Epithelial cell of proximal tubule (primary cell): ENCODE data around the gene ATP2A1. TPM values are rescaled to one million over a fixed set of nuclear protein-coding genes. Genes with fewer than 3 reads are reported as not detected.

Experiments
- DNase-seq: peaks from one replicate; pipeline ENCODE4 v3.0.0-alpha.2; 2011; ENCODE audit warnings: low read depth
- H3K4me3 ChIP-seq: 2 replicates; pipeline ENCODE4 v1.5.1; 2011; ENCODE audit warnings: low read depth, mild to moderate bottlenecking, low read length
- total RNA-seq: library from RNA; depleted of rRNA; stranded (reverse); fragments of >200 nt; gene quantifications from 2 replicates; pipeline ENCODE4 v1.2.3, GENCODE V29; 2015
- TF ChIP-seq, protein P1 (sequence below): conservative IDR thresholded peaks from 2 replicates; pipeline ENCODE4 v1.5.1; 2012; ENCODE audit warnings: low read depth, mild to moderate bottlenecking, low read length

ATP2A1 gene
- total RNA-seq, 1 donor from 2014 or later = 0.92 TPM

DNA sequence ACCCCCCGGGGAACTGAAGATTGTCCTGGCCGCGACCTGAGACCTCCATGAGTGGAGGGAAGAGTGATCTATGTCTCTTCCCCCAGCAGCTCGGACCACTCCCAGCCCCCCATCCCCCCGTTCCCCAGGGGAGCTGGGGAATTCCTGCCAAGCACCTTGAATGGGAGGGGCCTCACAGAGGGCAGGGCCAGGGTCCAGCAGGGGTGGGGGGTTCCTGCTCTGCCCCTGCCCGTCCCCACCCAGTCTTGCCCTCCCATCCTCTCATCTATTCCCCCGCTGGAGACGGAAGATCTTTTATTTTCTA lies 41.6 kb upstream of the ATP2A1 start:
- TF ChIP-seq, protein P1, sequence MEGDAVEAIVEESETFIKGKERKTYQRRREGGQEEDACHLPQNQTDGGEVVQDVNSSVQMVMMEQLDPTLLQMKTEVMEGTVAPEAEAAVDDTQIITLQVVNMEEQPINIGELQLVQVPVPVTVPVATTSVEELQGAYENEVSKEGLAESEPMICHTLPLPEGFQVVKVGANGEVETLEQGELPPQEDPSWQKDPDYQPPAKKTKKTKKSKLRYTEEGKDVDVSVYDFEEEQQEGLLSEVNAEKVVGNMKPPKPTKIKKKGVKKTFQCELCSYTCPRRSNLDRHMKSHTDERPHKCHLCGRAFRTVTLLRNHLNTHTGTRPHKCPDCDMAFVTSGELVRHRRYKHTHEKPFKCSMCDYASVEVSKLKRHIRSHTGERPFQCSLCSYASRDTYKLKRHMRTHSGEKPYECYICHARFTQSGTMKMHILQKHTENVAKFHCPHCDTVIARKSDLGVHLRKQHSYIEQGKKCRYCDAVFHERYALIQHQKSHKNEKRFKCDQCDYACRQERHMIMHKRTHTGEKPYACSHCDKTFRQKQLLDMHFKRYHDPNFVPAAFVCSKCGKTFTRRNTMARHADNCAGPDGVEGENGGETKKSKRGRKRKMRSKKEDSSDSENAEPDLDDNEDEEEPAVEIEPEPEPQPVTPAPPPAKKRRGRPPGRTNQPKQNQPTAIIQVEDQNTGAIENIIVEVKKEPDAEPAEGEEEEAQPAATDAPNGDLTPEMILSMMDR = no peak
- no peak for DNase-seq
- no peak overlapping the region for H3K4me3 ChIP-seq

- TF ChIP-seq, protein P1 = no peak
- DNase-seq = no peak
- H3K4me3 ChIP-seq = no peak overlapping the region
Measured at GRCh38 chr16:28837672-28838557, 40.4 kb upstream of the ATP2A1 start.

GRCh38 chr16:28838558-28838918 lies 39.8 kb upstream of the ATP2A1 start:
- no peak overlapping the region for H3K4me3 ChIP-seq
- TF ChIP-seq, protein P1 = no peak
- DNase-seq = no peak

DNA sequence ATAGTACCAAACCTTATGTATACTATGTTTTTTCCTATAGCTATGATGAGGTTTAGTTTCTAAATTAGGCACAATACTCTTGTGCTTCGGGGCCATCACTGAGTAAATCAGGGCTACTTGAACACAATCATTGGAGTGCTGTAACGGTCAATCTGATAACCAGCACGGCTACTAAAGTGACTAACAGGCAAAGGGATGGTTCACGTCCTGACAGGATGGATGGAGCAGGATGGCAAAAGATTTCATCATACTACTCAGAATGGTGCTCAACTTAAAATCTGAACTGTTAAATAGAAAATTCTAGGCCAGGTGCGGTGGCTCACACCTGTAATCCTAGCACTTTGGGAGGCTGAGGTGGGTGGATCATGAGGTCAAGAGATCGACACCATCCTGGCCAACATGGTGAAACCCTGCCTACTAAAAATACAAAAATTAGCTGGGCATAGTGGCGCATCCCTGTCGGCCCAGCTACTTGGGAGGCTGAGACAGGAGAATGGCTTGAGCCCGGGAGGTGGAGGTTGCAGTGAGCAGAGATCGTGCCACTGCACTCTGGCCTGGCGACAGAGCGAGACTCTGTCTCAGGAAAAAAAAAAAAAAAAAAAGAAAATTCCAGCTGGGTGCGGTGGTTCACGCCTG lies 39.2 kb upstream of the ATP2A1 start:
- no peak for DNase-seq
- no peak overlapping the region for H3K4me3 ChIP-seq
- TF ChIP-seq, protein P1 = no peak

DNA sequence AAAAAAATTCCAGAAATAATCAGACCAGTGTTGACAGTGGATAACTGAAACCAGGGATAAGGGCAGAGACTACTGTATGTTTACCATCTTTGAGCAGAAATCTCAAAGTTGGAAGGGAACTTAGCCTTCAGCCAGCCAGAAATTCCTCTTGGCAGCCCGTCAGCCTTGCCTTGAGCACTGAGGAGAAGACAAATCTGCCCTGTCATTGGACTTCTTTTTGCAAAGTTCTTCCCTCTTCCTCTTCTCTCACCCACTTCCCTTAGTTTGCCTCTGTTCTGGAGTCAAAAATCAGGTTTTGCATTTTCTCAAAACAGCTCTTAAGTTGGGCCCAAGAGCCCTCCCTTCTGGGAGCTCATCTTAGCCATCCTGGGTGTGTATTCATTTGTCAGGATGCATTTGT lies 38.4 kb upstream of the ATP2A1 start:
- no peak for DNase-seq
- H3K4me3 ChIP-seq = no peak overlapping the region
- TF ChIP-seq, protein P1 = no peak

DNA sequence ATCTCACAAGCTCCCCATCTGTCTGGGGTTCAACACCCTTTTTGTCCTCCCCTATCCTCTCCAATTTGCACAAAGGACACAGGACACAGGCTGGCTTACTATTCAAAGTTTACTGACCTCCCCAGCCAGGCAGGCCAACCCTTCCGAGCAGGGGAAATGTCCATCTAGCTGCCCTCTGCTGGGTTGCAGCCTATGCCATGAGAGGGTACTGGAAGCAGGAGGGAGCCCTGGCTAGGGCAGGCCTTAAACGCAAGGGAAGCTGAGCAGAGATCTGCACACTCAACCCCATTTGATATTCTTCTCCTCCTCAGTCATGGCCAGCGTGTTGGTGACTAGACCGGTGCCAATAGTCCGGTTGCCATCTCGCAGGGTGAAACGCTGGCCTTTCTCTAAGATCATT lies 35.6 kb upstream of the ATP2A1 start:
- TF ChIP-seq, protein P1 = no peak
- DNase-seq = no peak

More for the DNA sequence above, 35.6 kb upstream of the ATP2A1 start:
- no peak overlapping the region for H3K4me3 ChIP-seq
